ENCODE measurements around the gene KCNQ1OT1. TPM values are rescaled to one million over a fixed set of nuclear protein-coding genes. Genes with fewer than 3 reads are reported as not detected.

The KCNQ1OT1 gene
- total and polyA plus RNA-seq, 9 of the 15 experiments (the other 6 are each of a cell fraction or from before 2014, with no cell fraction given), result 0.04 to 2.3 (median 0.74) TPM

DNA sequence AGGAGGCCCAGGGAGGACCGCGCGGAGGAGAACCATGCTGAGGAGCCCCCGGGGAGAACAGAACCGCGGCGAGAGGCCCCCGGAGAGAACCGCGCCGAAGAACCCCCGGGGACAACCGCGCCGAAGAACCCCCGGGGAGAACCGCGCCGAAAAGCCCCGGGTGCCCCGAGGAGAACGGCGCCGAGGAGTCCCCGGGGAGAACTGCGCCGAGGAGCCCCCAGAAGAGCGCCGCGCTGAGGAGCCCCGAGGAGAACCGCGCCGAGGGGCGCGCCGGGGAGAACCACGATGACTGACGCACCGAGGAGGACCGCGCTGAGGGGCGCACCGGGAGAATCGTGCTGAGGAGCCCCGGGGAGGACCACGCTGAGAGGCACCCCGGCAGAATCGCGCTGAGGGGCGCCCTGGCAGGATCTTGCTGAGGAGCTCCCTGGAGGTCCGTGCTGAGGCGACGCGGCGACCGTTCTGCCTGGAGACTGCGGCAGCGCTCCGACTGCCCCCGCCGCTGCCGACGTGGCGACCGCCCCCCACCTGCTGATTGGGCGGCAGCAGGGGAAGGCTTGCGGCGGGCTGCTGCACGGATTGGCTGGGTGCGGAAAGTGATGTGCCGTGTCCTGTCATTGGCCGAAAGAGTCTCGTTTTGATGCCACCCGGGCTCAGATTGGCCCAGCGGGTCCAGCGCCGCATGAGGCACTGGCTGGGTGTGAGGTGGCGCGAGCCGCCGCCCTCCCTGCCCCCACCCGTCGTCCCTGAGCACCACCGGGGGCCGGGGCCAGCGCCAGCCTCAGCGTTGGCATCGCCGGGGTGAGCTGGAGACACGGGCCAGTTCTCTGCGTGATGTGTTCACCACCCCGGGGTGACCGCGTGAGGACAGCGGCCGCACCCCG is at the start of gene KCNQ1OT1 (continued):
- peak in 1 of 2 experiments; percentile 43; a peak in 1 of 4 replicates for TF ChIP-seq SRF (CRISPR knock-in tag; IDR thresholded peaks at IDR 0.05)
- TF ChIP-seq SUPT5H (IDR thresholded peaks at IDR 0.05), result peak; percentile 96
- peak; percentile 95 for TF ChIP-seq ASH1L (IDR thresholded peaks at IDR 0.05; ENCODE audit: borderline replicate concordance, low read depth, partially characterized antibody)
- TF ChIP-seq, protein P1, sequence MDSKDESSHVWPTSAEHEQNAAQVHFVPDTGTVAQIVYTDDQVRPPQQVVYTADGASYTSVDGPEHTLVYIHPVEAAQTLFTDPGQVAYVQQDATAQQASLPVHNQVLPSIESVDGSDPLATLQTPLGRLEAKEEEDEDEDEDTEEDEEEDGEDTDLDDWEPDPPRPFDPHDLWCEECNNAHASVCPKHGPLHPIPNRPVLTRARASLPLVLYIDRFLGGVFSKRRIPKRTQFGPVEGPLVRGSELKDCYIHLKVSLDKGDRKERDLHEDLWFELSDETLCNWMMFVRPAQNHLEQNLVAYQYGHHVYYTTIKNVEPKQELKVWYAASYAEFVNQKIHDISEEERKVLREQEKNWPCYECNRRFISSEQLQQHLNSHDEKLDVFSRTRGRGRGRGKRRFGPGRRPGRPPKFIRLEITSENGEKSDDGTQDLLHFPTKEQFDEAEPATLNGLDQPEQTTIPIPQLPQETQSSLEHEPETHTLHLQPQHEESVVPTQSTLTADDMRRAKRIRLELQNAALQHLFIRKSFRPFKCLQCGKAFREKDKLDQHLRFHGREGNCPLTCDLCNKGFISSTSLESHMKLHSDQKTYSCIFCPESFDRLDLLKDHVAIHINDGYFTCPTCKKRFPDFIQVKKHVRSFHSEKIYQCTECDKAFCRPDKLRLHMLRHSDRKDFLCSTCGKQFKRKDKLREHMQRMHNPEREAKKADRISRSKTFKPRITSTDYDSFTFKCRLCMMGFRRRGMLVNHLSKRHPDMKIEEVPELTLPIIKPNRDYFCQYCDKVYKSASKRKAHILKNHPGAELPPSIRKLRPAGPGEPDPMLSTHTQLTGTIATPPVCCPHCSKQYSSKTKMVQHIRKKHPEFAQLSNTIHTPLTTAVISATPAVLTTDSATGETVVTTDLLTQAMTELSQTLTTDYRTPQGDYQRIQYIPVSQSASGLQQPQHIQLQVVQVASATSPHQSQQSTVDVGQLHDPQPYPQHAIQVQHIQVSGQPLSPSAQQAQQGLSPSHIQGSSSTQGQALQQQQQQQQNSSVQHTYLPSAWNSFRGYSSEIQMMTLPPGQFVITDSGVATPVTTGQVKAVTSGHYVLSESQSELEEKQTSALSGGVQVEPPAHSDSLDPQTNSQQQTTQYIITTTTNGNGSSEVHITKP (IDR thresholded peaks at IDR 0.05; ENCODE audit: partially characterized antibody), result peak; percentile 95
- TF ChIP-seq ATF7 (IDR thresholded peaks at IDR 0.05), result peak; percentile 75; the same call in 1 of the 2 replicates
- TF ChIP-seq RBM22 (IDR thresholded peaks at IDR 0.05; ENCODE audit: low read depth, low read length, poor library complexity, severe bottlenecking), result peak; percentile 88
- peak; percentile 45 for TF ChIP-seq HNRNPLL (IDR thresholded peaks at IDR 0.05; ENCODE audit: low read depth, low read length, poor library complexity, severe bottlenecking)
- 0 out of 2 replicates have a peak, but pooled peaks have one; percentile 31 for TF ChIP-seq SIN3B (IDR thresholded peaks at IDR 0.05; ENCODE audit: low read depth)
- TF ChIP-seq MYC (IDR thresholded peaks at IDR 0.05; ENCODE audit: low read depth, low read length), result peak; percentile 68; the same call in 1 of the 2 replicates
- TF ChIP-seq MYC (CRISPR knock-in tag; IDR thresholded peaks at IDR 0.05; ENCODE audit: borderline replicate concordance, low read depth), result no peak
- TF ChIP-seq, protein P2, sequence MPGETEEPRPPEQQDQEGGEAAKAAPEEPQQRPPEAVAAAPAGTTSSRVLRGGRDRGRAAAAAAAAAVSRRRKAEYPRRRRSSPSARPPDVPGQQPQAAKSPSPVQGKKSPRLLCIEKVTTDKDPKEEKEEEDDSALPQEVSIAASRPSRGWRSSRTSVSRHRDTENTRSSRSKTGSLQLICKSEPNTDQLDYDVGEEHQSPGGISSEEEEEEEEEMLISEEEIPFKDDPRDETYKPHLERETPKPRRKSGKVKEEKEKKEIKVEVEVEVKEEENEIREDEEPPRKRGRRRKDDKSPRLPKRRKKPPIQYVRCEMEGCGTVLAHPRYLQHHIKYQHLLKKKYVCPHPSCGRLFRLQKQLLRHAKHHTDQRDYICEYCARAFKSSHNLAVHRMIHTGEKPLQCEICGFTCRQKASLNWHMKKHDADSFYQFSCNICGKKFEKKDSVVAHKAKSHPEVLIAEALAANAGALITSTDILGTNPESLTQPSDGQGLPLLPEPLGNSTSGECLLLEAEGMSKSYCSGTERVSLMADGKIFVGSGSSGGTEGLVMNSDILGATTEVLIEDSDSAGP (CRISPR knock-in tag; IDR thresholded peaks at IDR 0.05), result peak; percentile 58; the same call in 1 of the 2 replicates
- peak in 1 of 2 experiments; percentile 63; a peak in 1 of 4 replicates for TF ChIP-seq KDM4B (IDR thresholded peaks at IDR 0.05; ENCODE audit: borderline replicate concordance in 2 of 2, low read depth in 1 of 2)
- TF ChIP-seq, protein P3, sequence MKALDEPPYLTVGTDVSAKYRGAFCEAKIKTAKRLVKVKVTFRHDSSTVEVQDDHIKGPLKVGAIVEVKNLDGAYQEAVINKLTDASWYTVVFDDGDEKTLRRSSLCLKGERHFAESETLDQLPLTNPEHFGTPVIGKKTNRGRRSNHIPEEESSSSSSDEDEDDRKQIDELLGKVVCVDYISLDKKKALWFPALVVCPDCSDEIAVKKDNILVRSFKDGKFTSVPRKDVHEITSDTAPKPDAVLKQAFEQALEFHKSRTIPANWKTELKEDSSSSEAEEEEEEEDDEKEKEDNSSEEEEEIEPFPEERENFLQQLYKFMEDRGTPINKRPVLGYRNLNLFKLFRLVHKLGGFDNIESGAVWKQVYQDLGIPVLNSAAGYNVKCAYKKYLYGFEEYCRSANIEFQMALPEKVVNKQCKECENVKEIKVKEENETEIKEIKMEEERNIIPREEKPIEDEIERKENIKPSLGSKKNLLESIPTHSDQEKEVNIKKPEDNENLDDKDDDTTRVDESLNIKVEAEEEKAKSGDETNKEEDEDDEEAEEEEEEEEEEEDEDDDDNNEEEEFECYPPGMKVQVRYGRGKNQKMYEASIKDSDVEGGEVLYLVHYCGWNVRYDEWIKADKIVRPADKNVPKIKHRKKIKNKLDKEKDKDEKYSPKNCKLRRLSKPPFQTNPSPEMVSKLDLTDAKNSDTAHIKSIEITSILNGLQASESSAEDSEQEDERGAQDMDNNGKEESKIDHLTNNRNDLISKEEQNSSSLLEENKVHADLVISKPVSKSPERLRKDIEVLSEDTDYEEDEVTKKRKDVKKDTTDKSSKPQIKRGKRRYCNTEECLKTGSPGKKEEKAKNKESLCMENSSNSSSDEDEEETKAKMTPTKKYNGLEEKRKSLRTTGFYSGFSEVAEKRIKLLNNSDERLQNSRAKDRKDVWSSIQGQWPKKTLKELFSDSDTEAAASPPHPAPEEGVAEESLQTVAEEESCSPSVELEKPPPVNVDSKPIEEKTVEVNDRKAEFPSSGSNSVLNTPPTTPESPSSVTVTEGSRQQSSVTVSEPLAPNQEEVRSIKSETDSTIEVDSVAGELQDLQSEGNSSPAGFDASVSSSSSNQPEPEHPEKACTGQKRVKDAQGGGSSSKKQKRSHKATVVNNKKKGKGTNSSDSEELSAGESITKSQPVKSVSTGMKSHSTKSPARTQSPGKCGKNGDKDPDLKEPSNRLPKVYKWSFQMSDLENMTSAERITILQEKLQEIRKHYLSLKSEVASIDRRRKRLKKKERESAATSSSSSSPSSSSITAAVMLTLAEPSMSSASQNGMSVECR (CRISPR knock-in tag; IDR thresholded peaks at IDR 0.05), result peak; percentile 86
- TF ChIP-seq SMARCA4 (IDR thresholded peaks at IDR 0.05), result 0 out of 2 replicates have a peak, but pooled peaks have one; percentile 3
